ENCODE measurements around the gene GSC2. TPM values are rescaled to one million over a fixed set of nuclear protein-coding genes. Genes with fewer than 3 reads are reported as not detected.

Gene GSC2
- total RNA-seq, 3 donors from 2014 or later = not detected

GRCh38 chr22:19195796-19196731 lies 46.0 kb upstream of the GSC2 start:
- H3K27ac ChIP-seq = no peak overlapping the region
- H3K27me3 ChIP-seq = no peaks in the 10 kb centered on the region
- no peak for DNase-seq (ENCODE audit: low spot score in 2 of 2)
- H3K4me3 ChIP-seq = no peak overlapping the region
- TF ChIP-seq POLR2AphosphoS5 (IDR thresholded peaks at IDR 0.05) (no peak), CTCF (IDR thresholded peaks at IDR 0.05) (no peak), POLR2A (IDR thresholded peaks at IDR 0.05) (no peak)
- H3K36me3 ChIP-seq = no peaks in the 10 kb centered on the region
- H3K4me1 ChIP-seq = no peaks in the 10 kb centered on the region
- no peaks in the 10 kb centered on the region for H3K9me3 ChIP-seq
- intact Hi-C loops (cut with DNase I; ENCODE audit: low total_unique reads) = no loop called here

GRCh38 chr22:19194766-19195536 lies 44.9 kb upstream of the GSC2 start:
- H3K36me3 ChIP-seq = no peaks in the 10 kb centered on the region
- no peak overlapping the region for H3K4me3 ChIP-seq
- H3K4me1 ChIP-seq = no peaks in the 10 kb centered on the region
- no peak overlapping the region for H3K27ac ChIP-seq
- DNase-seq (ENCODE audit: low spot score in 2 of 2) = no peak
- H3K9me3 ChIP-seq = no peaks in the 10 kb centered on the region
- no peaks in the 10 kb centered on the region for H3K27me3 ChIP-seq
- intact Hi-C loops (cut with DNase I; ENCODE audit: low total_unique reads) = no loop called here
- TF ChIP-seq POLR2A (IDR thresholded peaks at IDR 0.05) (no peak), POLR2AphosphoS5 (IDR thresholded peaks at IDR 0.05) (no peak), CTCF (IDR thresholded peaks at IDR 0.05) (no peak)

GRCh38 chr22:19193879-19194278 lies 43.8 kb upstream of the GSC2 start:
- Histone ChIP-seq H3K4me3 (no peak overlapping the region), H3K36me3 (no peaks in the 10 kb centered on the region), H3K4me1 (no peaks in the 10 kb centered on the region), H3K27ac (no peak overlapping the region), H3K27me3 (no peaks in the 10 kb centered on the region), H3K9me3 (no peaks in the 10 kb centered on the region)
- DNase-seq (ENCODE audit: low spot score in 2 of 2) = no peak
- TF ChIP-seq CTCF (IDR thresholded peaks at IDR 0.05) = no peak
- no peak for TF ChIP-seq POLR2A (IDR thresholded peaks at IDR 0.05)
- intact Hi-C loops (cut with DNase I; ENCODE audit: low total_unique reads) = no loop called here

GRCh38 chr22:19187716-19188563 lies 37.8 kb upstream of the GSC2 start:
- Histone ChIP-seq H3K36me3 (no peaks in the 10 kb centered on the region), H3K27me3 (no peaks in the 10 kb centered on the region), H3K4me3 (no peak overlapping the region), H3K9me3 (no peaks in the 10 kb centered on the region), H3K27ac (no peak overlapping the region), H3K4me1 (no peaks in the 10 kb centered on the region)
- intact Hi-C loops (cut with DNase I; ENCODE audit: low total_unique reads) = no loop called here
- DNase-seq (ENCODE audit: low spot score in 2 of 2) = no peak
- TF ChIP-seq POLR2A (IDR thresholded peaks at IDR 0.05) (no peak), POLR2AphosphoS5 (IDR thresholded peaks at IDR 0.05) (no peak), CTCF (IDR thresholded peaks at IDR 0.05) (no peak)
